Endothelial cell of umbilical vein (primary cell): ENCODE results near the gene ANKRD61. TPM values are rescaled to one million over a fixed set of nuclear protein-coding genes. Genes with fewer than 3 reads are reported as not detected.

ENCODE experiments used
- BruUV-seq: library from RNA; stranded (reverse); fragments of 400-500 nt; replicated peaks from 2 replicates; lab custom pipeline; 2021; lab: Mats Ljungman, UMichigan
- CTCF ChIA-PET: fragments of 300-600, 350-600 bp; sonication (Branson Sonifier 250); formaldehyde crosslinking; loops from one replicate; lab custom pipeline; 2021; ENCODE audit warnings: antibody characterized with exemption, inconsistent platforms; lab: Charles Lee
- POLR2A ChIA-PET: fragments of 300-600, 350-600 bp; sonication (Branson Sonifier 250); formaldehyde crosslinking; loops from one replicate; lab custom pipeline; 2021; ENCODE audit warnings: antibody characterized with exemption, inconsistent platforms; lab: Charles Lee
- DNase-seq: peaks from one replicate; pipeline ENCODE4 v3.0.0-alpha.2; 2011; ENCODE audit warnings: low read depth, low spot score
- FAIRE-seq: peaks from 2 replicates; lab custom pipeline; 2011; peaks lifted over from hg19 to GRCh38; lab: Jason Lieb, UNC
- H2AFZ ChIP-seq: 2 replicates; pipeline ENCODE4 v1.6.0; 2012; ENCODE audit warnings: low read depth, low read length, control low read depth, inconsistent platforms
- H3K27ac ChIP-seq: 2 replicates; pipeline ENCODE4 v1.5.1; 2011; ENCODE audit warnings: low read depth, mild to moderate bottlenecking, control low read depth, low read length, moderate library complexity; ENCODE audit not compliant: insufficient read depth
- H3K27me3 ChIP-seq, 2 experiments: 2 replicates each; pipeline versions ENCODE4 v1.6.0 to v1.6.1; 2011; ENCODE audit warnings: low read length in 2 of 2, mixed read lengths in 1 of 2; ENCODE audit not compliant: control insufficient read depth in 2 of 2, insufficient read depth in 2 of 2
- H3K36me3 ChIP-seq, 2 experiments: 2 replicates in 1 of 2; 3 replicates in 1 of 2; pipeline ENCODE4 v1.5.1; 2011; ENCODE audit warnings: low read length in 2 of 2, mild to moderate bottlenecking in 1 of 2, moderate library complexity in 1 of 2; ENCODE audit not compliant: control insufficient read depth in 2 of 2, insufficient read depth in 2 of 2; ENCODE audit errors: extremely low read depth in 1 of 2
- H3K4me1 ChIP-seq: 3 replicates; pipeline ENCODE4 v1.5.1; 2011; ENCODE audit warnings: mild to moderate bottlenecking, low read length; ENCODE audit not compliant: control insufficient read depth, insufficient read depth; ENCODE audit errors: extremely low read depth
- H3K4me2 ChIP-seq: 2 replicates; pipeline ENCODE4 v1.6.1; 2011; ENCODE audit warnings: low read length, control low read depth, mixed read lengths; ENCODE audit not compliant: insufficient read depth
- H3K4me3 ChIP-seq, 3 experiments: fragments of 200-600 bp in 1 of 3; sonication (generic), shearing (Covaris generic) in 1 of 3; replicated peaks in 1 of 3; 2 replicates each; pipeline ENCODE4 v1.5.1; 2011 to 2016; ENCODE audit warnings: control low read depth in 3 of 3, low read length in 3 of 3, mild to moderate bottlenecking in 2 of 3, inconsistent platforms in 1 of 3, low read depth in 1 of 3, moderate library complexity in 1 of 3; ENCODE audit not compliant: insufficient read depth in 1 of 3
- H3K79me2 ChIP-seq: 2 replicates; pipeline ENCODE4 v1.6.0; 2012; ENCODE audit warnings: low read length, inconsistent platforms; ENCODE audit not compliant: control insufficient read depth, insufficient read depth
- H3K9ac ChIP-seq: replicated peaks from 2 replicates; pipeline ENCODE3; 2011; ENCODE audit warnings: low read length, control low read depth; ENCODE audit not compliant: insufficient read depth; ENCODE audit errors: extremely low read depth
- H3K9me1 ChIP-seq: replicated peaks from 3 replicates; pipeline ENCODE4 v1.6.0; 2011; ENCODE audit warnings: mild to moderate bottlenecking, low read length; ENCODE audit not compliant: control insufficient read depth, insufficient read depth; ENCODE audit errors: extremely low read depth
- H3K9me3 ChIP-seq: replicated peaks from 2 replicates; pipeline ENCODE4 v1.5.1; 2012; ENCODE audit warnings: low read length, inconsistent platforms; ENCODE audit not compliant: control insufficient read depth, insufficient read depth
- H4K20me1 ChIP-seq: replicated peaks from 2 replicates; pipeline ENCODE3; 2011; ENCODE audit warnings: mild to moderate bottlenecking, low read length; ENCODE audit not compliant: control insufficient read depth, insufficient read depth; ENCODE audit errors: extremely low read depth
- EZH2 ChIP-seq: IDR thresholded peaks from 2 replicates; pipeline ENCODE4 v1.6.1; 2012; ENCODE audit warnings: borderline replicate concordance, low read depth, mild to moderate bottlenecking, moderate library complexity, low read length, inconsistent platforms; ENCODE audit not compliant: severe bottlenecking
- FOS ChIP-seq: IDR thresholded peaks from 2 replicates; pipeline ENCODE4 v1.6.1; 2011; ENCODE audit warnings: mild to moderate bottlenecking, low read length, moderate library complexity, borderline replicate concordance; ENCODE audit not compliant: insufficient read depth
- GATA2 ChIP-seq: IDR thresholded peaks from 2 replicates; pipeline ENCODE4 v1.7.0; 2011; ENCODE audit warnings: low read depth, mild to moderate bottlenecking, moderate library complexity, mixed read lengths, low read length; ENCODE audit not compliant: insufficient read length, insufficient read depth
- JUN ChIP-seq: IDR thresholded peaks from 2 replicates; pipeline ENCODE4 v1.6.1; 2011; ENCODE audit warnings: borderline replicate concordance, low read depth; ENCODE audit not compliant: insufficient read length, insufficient read depth
- MAX ChIP-seq: IDR thresholded peaks from 2 replicates; pipeline ENCODE4 v1.6.1; 2011; ENCODE audit not compliant: insufficient read depth, insufficient read length
- MYC ChIP-seq: IDR thresholded peaks from one replicate; pipeline ENCODE4 v1.6.1; 2011; ENCODE audit warnings: mild to moderate bottlenecking, low read depth, low read length
- POLR2A ChIP-seq: IDR thresholded peaks from 2 replicates; pipeline ENCODE4 v1.6.1; 2012; ENCODE audit warnings: low read depth, mild to moderate bottlenecking, control low read depth, low read length
- POLR2AphosphoS5 ChIP-seq: IDR thresholded peaks from 2 replicates; pipeline ENCODE4 v1.6.1; 2012; ENCODE audit warnings: low read depth, mild to moderate bottlenecking, control low read depth, low read length, moderate library complexity; ENCODE audit not compliant: insufficient read depth
- dilution Hi-C: fragments of 300-500 bp; cut with MboI; formaldehyde crosslinking; loops from one replicate; pipeline ENCODE4 v1.15.0; 2019; ENCODE audit warnings: low sequenced_read_pairs; ENCODE audit not compliant: extremely low pct_ligation_motif_present
- intact Hi-C: fragments of 100-400 bp; cut with micrococcal nuclease; formaldehyde crosslinking; loops from one replicate; pipeline ENCODE4 v1.10.0; 2022
- polyA plus RNA-seq, 4 experiments: library from polyadenylated mRNA; depleted of rRNA in 3 of 4; stranded (reverse) in 3 of 4; unstranded in 1 of 4; fragments of >200 nt; gene quantifications; 2 replicates each; pipeline versions ENCODE4 v1.2.1 to v1.2.3, GENCODE V29; 2011 to 2012; ENCODE audit warnings: missing spikeins in 1 of 4
- total RNA-seq: library from RNA; stranded (reverse); gene quantifications from 2 replicates; pipeline ENCODE4 v1.2.3, GENCODE V29; 2021
- TF ChIP-seq, protein P1 (sequence below), 2 donors: IDR thresholded peaks; 1 replicate in 1 of 2; 2 replicates in 1 of 2; pipeline ENCODE4 v1.5.1; 2011; ENCODE audit warnings: low read length in 2 of 2, mild to moderate bottlenecking in 2 of 2, moderate library complexity in 2 of 2, control low read depth in 1 of 2, inconsistent platforms in 1 of 2, low read depth in 1 of 2; ENCODE audit not compliant: insufficient read depth in 1 of 2; ENCODE audit errors: extremely low read depth in 1 of 2

Gene ANKRD61
- total and polyA plus RNA-seq, 2 donors (not counting 3 experiments of a cell fraction or from before 2014, with no cell fraction given): 0.18 to 0.53 TPM

- POLR2A ChIA-PET: no interaction called here
- CTCF ChIA-PET: no interaction called here
- H3K9me3 ChIP-seq: no peaks in the 10 kb centered on the region
- TF ChIP-seq GATA2 (no peak), MAX (no peak), EZH2 (no peak), POLR2AphosphoS5 (no peak), POLR2A (no peak), FOS (no peak), JUN (no peak), MYC (no peak)
- TF ChIP-seq, protein P1, sequence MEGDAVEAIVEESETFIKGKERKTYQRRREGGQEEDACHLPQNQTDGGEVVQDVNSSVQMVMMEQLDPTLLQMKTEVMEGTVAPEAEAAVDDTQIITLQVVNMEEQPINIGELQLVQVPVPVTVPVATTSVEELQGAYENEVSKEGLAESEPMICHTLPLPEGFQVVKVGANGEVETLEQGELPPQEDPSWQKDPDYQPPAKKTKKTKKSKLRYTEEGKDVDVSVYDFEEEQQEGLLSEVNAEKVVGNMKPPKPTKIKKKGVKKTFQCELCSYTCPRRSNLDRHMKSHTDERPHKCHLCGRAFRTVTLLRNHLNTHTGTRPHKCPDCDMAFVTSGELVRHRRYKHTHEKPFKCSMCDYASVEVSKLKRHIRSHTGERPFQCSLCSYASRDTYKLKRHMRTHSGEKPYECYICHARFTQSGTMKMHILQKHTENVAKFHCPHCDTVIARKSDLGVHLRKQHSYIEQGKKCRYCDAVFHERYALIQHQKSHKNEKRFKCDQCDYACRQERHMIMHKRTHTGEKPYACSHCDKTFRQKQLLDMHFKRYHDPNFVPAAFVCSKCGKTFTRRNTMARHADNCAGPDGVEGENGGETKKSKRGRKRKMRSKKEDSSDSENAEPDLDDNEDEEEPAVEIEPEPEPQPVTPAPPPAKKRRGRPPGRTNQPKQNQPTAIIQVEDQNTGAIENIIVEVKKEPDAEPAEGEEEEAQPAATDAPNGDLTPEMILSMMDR (IDR thresholded peaks at IDR 0.05; ENCODE audit: extremely low read depth in 1 of 2, insufficient read depth in 1 of 2, low read depth in 1 of 2, low read length in 2 of 2): no peak
- no peak overlapping the region for H3K9ac ChIP-seq
- no peak overlapping the region for H3K4me2 ChIP-seq
- no peaks in the 10 kb centered on the region for H3K27me3 ChIP-seq
- intact Hi-C loops: loop anchor here (10.0 kb wide), 1 partner anchor 174 kb away; no protein-coding TSS in a partner anchor
- no TSS peak for BruUV-seq
- H3K9me1 ChIP-seq: no peaks in the 10 kb centered on the region
- H3K36me3 ChIP-seq: peaks cover 17 to 19% of the 10 kb centered on the region in 2 experiments
- H3K4me1 ChIP-seq: peaks cover 3% of the 10 kb centered on the region
- DNase-seq (no peak), FAIRE-seq (no peak)
- no peaks in the 10 kb centered on the region for H3K79me2 ChIP-seq
- no peaks in the 10 kb centered on the region for H4K20me1 ChIP-seq
- no peak overlapping the region for H3K27ac ChIP-seq
- dilution Hi-C loops: no loop called here
- no peak overlapping the region for H3K4me3 ChIP-seq
- H2AFZ ChIP-seq: no peak overlapping the region
These were observed 2.6 kb upstream of the ANKRD61 start for GRCh38 chr7:6028563-6028962.
